HG03469 (cell line): ENCODE measurements around the gene MAPKBP1.

Experiments used
- ATAC-seq: cut with Tn5 transposase; IDR thresholded peaks from one replicate; pipeline ENCODE4 v1.9.1; 2021; ENCODE audit warnings: mild to moderate bottlenecking, moderate library complexity, moderate number of reproducible peaks; ENCODE audit not compliant: unreplicated experiment

Gene MAPKBP1

GRCh38 chr15:41862515-41863116 is 88.3 kb downstream of the MAPKBP1 start:
- ATAC-seq, result no peak

DNA sequence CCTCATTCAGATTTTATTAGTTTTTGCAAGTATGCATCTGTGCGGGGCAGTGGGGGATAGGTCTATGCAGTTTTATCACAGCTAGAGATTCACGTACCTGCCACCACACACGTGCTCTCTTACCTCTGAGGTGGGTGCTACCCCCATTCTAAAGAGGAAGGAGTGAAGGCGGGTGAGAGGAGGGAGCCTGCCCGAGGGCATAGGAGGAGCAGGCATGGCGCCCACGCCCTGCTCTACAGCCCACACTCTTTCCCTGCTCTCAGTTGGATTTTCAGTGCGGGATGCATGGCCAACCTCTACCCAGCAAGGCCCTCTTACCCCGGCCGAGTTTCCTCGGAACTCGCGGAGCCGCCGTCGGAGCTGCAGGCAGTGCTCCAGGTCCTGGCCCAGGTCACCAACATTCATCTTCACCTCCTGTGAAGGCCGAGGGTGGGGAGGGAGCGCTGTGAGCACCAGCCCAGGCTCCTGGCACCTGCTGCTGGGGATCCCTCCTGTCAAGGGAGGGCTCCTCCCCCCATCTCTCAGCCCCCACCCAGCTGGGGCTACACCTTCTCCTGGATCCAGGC is 91.3 kb downstream of the MAPKBP1 start:
- ATAC-seq, result no peak

- no peak for ATAC-seq
These were observed 92.0 kb downstream of the MAPKBP1 start for GRCh38 chr15:41866263-41866703.

DNA sequence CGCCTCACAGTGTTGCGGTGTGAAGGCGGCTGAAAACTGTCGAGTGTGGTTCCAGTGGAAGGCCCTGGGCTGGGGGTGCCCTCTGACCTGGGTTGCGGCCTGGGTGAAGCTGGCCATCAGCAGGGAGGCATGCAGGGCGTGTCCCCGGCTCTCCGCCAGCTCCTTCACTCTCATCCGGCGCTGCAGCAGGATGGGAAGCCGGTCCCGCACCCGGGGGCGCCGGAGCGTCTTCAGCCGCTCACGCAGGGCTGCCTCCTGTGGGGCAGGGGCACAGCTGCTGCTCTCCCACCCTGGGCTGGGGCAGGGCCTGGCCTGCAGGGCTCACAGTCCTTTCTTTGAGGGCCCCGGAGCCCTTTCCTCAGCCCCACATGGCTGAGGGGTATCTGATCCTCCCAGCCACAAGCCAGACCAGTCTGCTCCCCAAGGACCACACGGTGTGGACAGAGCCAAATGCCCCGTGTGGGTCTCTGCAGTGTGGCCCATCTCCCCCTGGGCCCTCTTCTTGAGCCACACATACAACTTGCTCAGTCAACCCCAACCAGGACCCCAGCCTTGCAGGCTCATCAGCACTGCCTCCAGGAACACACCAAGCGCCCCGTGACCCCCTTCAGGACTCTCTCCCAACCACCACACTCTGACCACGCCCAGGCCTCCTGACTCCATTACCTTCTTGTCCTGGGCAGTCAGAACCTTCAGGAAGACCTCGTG is 92.7 kb downstream of the MAPKBP1 start:
- no peak for ATAC-seq

DNA sequence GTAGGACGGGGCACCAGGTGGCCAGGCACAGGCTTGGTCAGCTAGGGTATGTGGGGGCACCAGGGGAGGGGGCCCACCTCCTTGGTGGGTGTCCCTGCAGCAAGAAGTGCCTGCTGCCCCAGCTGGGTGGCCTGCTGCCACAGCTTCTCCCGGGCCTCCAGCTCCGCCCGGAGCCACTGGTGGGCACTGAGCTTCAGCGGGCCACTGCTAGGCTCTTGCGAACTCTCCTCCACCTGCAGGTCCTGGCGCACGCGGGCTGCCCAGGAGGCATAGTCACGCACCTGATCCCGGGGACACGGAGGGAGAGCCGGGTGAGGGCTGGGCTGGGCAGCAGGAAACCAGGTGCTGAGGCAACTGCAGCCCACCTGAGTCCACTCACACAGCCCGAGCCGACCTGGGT is 94.0 kb downstream of the MAPKBP1 start:
- no peak for ATAC-seq

DNA sequence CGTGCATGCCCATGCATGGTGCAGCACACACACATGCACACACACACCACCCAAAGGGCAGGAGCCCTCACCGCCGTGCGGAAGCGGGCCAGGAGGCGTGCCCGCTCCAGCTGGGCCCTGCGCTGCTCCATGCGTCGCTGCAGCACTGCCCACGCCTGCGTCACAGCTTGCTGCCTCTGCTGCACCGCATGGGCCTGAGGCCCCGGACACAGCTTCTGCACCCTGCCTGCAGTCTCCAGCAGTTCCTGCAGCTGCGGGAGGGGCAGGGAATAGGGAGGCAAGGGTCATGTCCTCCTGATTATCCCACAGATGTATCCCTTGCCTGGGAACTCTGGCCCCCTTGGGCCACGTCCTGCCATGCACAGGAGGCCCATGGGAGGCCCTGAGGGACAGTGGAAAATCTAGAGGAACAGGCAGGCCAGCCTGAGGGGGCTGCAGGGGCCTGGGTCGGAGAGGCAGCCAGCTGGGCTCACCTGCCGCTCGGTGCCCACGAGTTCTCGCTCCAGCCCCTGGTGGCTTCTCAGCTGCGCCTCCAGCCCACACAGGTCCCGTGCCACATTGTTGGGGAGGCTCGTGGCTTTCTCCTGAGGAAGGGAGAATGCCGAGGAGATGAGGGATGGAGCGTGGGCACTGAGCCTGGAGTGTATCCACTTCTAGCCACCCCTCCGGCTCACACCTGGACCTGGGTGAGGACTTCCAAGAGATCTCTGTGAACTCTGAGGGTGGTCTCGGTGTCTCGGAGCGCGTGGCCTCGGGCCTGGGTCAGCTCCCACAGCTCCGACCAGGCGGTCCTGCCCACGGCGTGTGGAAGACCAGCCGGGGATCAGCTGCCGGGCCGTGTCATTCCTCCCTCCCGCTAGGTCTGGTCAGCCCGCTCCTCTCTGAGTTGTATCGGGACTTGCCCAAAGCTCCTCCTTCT is 95.7 kb downstream of the MAPKBP1 start:
- no peak for ATAC-seq

DNA sequence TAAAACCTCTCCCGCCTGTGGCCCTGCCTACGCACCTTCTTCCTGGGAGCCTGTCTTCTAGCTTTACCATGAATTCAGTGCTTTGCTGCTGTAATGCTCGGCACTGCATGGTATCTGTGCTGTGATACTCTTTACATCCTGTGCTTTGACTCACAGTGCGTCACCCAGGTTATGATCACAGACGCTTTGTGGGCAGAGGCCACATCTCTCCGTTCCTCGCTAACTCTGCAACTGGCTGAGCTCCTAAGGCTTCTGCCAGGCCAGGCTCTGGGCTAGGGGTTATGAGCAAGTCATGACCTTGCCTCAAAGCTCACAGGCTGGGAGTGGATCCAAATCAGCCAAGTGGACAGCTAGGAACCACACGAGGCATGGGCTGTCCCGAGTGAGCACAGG is 96.4 kb downstream of the MAPKBP1 start:
- no peak for ATAC-seq

DNA sequence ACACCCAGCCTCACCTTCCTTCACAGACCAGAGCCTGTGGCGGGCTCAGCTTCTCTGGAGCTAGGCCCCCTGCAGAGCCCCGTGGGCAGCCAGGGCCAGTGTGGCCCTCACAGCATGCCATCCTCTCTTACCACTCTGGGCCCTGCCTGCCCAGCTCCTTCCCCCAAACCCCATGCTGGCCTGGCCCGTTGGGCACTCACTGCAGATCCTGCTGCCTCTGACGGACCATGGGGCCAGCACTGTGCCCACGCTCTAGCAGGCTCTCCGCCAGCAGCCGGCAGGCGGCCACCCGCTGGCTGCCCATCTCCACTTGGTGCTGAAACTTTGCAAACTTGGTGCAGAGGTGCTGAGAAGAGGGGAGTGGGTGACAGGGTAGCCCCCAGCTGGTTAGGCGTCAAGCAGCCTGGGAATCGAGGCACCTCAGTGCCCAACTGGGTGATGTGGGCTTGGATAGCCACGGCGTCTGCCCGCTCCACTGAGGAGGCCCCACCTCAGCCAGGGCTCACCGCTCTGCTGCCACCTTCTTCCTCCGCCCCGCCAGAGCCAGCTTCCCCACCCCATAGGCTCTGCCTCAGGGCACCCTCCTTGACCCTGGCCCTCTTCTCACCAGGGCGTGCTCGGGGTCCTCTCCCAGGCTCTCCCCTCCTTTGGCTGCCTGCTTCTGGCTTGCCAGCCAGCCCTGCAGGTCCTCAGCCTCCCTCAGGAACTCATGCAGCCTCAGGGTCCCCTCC is 97.1 kb downstream of the MAPKBP1 start:
- ATAC-seq, result no peak

- ATAC-seq, result no peak
These were observed 98.0 kb downstream of the MAPKBP1 start for GRCh38 chr15:41872166-41872747.

DNA sequence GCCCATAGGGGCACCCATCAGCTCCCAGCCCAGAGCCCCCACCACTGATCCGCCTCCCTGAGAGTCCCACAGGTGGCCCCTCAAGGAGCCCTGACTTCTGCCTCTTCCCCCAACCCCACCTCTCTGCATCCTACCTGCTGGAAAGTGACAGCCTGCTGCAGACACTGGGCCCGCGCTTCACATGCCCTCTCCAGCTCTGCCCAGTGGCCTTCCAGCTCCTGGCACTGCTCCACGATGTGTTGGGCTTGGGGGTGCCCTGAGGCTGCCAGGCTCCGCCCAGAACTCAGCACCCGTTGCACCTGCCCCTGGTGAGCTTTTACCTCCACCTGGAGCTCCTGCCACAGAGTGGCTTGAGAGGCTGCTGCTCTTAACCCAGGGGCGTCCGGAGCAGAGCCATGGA is 99.4 kb downstream of the MAPKBP1 start:
- no peak for ATAC-seq

DNA sequence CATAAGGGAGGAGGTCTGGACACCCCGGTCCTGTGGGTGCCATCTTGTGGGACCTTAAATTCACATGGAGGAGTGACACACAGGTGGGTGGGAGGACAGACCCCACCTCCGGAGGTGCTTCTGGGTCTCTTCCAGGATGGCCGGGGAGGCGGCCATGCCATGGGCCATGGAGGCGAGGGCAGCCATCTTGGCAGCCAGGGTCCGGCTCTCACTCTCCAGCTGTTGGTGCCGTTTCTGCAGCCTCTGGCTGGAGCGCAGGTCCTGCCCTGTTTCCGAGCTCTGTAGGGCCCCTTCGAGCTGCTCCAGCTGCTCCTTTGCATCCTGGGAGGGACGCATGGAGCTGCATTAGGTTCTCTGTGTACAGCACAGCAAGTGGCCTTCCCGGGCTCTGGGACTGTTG is 100.5 kb downstream of the MAPKBP1 start:
- ATAC-seq, result no peak

DNA sequence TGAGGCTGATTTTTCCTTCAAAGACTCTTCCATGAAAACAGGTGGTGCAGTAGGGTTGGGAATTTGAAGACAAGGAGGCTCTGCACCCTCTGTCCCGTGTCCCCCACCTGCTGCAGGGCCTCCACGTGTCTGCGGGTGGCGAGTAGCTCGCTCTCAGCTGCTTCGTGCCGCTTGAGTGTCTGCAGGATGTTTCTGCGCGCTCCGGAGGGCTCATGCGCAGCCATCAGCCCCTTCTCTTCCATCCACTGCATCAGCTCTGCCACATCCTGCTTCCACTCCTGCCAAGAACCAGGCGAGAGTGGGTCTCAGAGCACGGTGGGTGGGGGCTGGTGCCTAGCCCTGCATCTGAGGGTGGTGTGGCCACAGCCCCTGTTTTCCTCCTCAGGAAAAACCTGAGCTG is 101.7 kb downstream of the MAPKBP1 start:
- ATAC-seq, result no peak

GRCh38 chr15:41876689-41877088 is 102.4 kb downstream of the MAPKBP1 start:
- ATAC-seq, result no peak
